ENCODE measurements around the gene ATR.

Gene ATR

DNA sequence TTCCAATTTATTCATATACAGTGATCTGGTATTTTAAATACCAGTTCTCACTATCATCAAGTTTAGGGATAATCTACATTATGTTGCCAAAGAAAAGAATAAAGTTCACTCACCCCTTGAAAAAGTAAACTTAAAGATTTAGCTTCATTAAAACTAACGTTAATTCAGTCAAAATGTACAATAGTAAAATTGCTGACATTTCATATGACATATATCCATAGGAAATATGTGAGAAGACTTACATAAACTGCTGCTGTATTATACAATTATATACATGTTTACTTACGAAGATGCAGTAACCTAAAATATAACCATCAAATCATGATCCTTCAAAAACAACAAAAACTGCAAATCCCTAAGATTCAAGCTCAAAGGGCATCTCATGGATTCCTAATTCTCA lies 44.0 kb downstream of the ATR start:
- in situ Hi-C loops (cut with MboI; ENCODE audit: low sequenced_read_pairs): no loop called here

DNA sequence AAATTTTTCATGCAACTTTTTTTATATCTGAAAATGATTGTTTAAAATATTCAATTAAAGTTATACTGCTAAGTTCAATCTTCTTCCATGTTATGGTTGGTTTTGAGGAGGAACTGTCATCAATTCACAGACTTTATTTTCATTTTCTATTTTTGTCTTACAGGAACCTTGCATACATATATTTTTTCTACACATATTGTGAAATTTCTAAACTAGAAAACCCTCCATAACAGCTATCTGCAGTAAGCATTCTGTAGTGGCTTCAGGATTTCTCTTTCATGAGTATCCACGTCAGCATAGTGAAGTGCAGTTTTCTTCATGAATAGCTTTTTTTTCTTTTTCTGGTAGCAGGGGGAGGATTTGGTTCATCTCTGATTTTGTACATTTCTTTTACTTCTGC lies 48.2 kb downstream of the ATR start:
- in situ Hi-C loops (cut with MboI; ENCODE audit: low sequenced_read_pairs): no loop called here

DNA sequence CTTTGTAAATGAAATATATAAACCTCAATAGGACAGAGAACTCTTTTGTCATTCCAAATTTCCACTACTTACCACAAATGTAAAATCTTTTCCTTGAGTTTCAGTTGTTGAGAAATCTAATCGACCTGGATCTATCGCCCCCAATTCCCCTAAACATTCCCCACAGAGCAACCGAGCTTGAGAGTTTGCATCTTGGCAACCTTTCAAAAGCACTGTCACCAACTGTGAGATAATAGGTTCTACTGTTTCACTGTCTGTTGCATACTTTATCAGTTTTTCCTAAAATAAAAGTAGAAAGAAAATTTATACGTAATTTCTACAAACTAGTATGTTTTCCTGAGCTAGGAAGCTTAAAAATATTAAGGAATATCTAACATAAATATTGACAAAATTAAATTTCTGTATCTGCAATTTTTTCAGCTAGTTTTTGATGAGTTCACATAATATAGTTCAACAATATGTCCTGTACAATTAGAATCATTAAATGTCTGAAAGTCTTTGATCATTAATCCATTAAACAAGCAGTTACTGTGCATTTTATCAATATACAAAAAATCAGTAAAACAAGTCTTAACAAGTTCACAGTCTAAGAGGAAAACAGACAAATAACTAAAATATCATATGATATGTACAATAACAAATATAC lies 54.5 kb downstream of the ATR start:
- in situ Hi-C loops (cut with MboI; ENCODE audit: low sequenced_read_pairs): no loop called here

DNA sequence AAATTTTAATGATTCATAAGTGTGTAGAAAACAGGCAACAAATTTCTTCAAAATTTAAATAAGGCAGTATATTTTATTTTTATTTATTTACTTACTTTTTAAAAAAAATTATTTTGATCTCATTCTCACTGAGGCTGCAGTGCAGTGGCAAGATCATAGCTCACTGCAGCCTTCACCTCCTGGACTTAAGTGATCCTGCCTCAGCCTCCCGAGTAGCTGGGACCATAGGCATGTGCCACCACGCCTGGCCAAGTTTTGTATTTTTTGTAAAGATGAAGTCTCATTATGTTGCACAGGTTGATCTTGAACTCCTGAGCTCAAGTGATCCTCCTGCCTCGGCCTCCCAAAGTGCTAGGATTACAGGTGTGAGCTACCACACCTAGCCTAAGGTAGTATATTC lies 69.5 kb downstream of the ATR start:
- in situ Hi-C loops (cut with MboI; ENCODE audit: low sequenced_read_pairs): no loop called here

DNA sequence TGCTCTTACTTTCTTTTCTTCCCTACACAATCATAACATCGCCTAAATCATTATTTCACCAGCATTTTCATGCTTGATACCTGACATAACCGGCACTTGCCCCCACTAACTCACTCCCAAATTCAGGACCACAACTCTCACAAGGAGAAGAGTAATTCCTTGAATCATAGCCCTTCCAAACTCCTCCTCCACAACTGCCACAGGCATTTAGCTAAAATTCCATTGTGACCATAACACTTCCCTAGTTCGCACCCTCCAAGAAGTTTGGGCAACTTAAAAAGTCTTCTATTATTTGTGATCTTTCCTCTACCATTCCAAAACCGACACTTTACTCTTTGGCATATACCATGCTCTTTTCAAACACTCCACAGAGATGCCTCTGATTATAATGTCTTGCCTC lies 71.3 kb downstream of the ATR start:
- in situ Hi-C loops (cut with MboI; ENCODE audit: low sequenced_read_pairs): no loop called here

DNA sequence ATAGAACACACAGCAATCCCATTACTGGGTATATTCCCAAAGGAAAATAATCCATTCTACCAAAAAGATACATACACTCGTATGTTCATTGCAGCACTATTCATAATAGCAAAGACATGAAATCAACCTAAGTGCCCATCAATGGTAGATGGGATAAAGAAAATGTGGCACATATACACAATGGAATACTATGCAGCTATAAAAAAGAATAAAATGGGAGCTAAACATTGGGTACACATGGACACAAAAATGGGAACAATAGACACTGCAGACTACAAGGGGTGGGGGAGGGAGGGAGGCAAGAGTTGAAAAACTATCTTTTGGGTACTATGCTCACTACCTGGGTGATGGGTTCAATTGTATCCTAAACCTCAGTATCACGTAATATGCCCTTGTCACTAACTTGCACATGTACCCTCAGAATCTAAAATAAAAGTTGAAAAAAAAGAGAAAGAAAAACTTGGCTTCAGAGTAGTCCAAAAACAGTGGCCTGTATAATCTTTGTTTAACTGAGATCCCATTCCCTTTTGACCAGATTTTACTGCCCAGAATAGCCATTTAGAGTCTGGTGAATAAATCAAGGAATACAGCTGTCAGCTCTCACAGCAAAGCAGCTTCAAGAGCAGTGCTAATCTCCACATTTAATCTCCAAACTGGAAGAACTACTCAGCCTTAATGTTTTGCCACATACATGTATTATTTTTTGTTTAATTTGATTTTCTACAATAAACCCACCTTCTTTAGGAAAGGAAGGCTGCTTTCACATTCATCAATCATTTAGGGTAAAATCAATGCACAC lies 76.1 kb downstream of the ATR start:
- in situ Hi-C loops (cut with MboI; ENCODE audit: low sequenced_read_pairs): no loop called here

DNA sequence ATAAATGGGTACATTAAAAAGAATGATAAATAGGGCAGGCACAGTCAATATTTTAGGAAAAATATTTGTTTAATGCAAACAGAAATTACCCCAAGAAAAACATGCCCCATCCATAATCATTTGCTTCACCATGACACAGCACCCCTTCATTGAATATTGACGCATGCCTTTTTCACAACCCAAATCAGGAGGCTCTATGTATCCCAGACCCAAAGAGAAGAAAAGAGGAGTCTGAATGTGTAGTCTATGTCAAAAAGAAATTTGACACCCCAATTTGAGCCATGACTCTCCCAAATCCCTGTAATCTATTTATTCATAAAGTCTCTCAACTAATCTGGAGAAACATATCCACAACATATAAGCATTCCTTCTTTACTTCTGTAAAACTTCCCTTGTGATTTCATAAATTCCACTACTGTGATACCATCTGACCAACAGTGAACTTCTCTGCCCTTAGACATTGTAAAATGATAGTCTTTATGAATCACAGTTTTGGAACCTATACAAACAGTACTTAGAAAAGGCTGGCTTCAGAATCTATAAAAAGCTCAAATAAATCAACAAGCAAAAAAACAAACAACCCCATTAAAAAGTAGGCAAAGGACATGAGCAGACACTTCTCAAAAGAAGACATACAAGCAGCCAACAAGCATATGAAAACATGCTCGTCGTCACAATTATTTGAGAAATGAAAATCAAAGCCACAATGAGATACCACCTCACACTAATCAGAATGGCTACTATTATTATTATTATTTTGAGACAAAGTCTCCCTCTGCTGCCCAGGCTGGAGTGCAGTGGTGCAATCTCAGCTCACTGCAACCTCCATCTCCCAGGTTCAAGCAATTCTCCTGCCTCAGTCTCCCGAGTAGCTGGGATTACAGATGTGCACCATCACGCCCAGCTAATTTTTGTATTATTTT lies 77.3 kb downstream of the ATR start:
- in situ Hi-C loops (cut with MboI; ENCODE audit: low sequenced_read_pairs): no loop called here

DNA sequence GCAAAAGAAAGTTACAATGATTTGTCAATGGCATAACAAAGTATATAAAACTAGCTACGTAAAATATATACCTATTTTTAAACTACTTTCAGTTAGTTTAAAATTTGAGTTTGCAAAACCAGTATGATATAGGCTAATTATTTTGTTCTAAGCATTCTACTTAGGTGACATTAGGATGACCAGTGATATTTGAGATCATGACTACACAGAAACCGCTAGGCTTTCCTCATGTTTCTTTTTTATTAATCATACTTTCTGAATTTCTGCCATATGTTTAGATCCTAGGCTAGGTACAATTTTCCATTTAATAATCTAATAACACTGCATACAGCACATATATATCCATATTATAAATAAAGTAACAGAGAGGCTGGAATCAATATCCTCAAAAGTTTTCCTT lies 78.3 kb downstream of the ATR start:
- in situ Hi-C loops (cut with MboI; ENCODE audit: low sequenced_read_pairs): no loop called here

DNA sequence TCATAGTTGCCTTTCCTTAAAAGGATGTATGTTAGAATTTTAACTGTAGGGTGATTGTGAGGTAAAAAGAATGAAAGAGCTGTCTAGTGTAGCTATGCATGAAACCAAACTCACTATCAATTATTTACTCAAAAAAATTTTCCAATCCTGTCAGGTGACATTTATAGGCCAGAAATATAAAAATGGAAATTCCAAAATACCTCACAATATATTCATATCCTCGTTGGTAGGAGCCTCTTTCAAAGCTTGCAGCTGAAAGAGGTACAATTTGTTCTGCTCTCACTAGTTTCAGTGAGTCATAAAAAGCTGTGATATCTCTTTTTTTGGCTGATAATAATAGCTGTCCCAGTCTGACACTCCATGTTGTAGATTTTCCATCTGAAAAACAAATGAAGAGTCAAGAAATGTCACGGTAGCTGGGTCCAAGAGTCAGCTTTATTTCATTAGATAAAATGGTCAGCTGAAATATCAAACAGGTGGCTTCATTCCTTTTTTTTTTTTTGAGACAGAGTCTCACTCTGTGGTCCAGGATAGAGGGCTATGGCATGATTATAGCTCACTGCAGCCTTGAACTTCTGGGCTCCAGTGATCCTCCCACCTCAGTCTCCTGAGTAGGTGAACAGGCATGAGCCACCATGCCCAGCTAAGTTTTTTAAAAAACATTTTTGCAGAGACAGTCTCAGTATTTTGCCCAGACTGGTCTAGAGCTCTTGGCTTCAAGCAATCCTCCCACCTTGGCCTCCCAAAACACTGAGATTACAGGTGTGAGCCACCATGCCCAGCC lies 79.9 kb downstream of the ATR start:
- in situ Hi-C loops (cut with MboI; ENCODE audit: low sequenced_read_pairs): no loop called here

DNA sequence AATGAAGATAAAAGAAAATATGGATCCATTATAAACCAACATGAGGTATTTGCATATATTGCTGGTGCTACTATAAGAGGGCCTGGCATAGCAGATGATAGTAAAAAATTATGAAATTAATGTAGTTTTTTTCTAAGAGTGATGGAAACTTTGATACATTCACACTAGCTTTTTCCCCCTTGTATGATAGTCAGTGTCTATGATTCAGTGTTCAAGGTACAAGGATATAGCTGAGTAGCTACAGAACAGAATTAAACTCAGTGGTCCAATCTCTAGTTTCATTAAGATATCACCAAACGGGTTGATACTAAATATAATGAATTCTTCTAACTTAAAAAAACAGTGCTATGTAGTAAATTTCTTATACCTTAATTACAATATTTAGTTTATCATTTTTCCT lies 80.8 kb downstream of the ATR start:
- in situ Hi-C loops (cut with MboI; ENCODE audit: low sequenced_read_pairs): no loop called here

DNA sequence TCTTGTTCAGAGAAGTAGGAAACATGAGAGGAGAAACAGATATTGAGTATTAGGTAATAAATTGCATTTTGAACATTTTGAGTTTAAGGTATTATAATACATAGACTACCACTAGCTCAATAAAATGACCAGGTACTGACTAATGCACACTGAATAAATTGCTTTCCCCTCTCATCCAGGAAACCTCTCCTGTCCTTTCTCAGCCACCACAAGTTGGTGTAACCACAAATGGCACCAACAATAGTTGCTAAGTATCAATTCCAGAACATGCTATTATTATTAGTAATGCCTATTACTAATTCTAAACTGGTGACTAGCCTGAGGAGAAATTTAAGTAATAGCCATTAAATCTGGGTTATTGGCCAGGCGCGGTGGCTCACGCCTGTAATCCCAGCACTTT lies 83.4 kb downstream of the ATR start:
- in situ Hi-C loops (cut with MboI; ENCODE audit: low sequenced_read_pairs): no loop called here

DNA sequence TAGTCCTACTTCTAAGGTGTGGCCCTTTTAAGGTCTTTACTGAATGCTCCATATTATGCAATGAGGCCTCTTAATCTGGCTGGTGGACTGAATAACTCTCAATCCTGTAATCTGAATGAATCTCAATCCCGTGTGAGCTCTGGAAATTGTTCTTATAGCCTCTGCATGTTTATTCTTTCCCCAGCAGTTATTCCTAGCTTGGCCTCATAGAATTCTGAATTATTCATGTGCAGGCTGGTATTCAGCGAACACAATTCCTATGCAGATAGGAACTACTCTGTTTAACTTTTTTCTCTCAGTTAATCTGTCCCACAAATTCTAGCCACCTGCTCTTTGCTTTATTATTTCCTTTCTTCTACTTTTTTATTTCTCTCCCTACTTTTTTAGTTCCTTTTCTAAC lies 86.3 kb downstream of the ATR start:
- in situ Hi-C loops (cut with MboI; ENCODE audit: low sequenced_read_pairs): no loop called here

DNA sequence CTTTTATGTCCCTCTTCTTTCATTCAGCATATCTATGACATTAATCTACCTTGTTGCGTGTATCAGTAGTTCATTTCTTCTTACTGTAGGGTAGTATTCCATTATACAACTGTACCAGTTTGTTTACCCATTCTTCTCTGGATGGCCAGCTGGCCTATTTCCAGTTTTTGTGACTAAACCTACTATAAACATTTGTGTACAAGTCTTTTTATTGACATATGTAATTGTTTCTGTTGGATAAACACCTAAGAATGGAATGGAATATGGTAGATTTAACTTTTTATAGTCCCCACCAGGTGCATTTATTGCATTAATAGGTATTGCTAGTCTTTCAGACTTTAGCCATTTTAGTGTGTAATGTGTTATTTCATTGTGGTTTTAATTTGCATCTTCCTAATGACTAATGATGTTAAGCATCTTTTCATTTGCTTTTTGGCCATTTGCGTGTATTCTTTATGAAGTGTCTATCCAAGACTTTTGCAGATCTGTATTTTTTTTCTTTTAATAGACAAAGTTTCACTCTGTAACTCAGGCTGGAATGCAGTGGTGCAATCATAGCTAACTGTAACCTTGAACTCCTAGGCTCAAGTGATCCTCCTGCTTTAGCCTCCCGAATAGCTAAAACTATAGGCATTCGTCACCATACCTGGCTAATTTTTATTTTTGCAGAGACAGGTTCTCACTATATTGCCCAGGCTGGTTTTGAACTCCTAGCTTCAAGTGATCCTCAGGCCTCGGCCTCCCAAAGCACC lies 88.8 kb downstream of the ATR start:
- in situ Hi-C loops (cut with MboI; ENCODE audit: low sequenced_read_pairs): no loop called here

DNA sequence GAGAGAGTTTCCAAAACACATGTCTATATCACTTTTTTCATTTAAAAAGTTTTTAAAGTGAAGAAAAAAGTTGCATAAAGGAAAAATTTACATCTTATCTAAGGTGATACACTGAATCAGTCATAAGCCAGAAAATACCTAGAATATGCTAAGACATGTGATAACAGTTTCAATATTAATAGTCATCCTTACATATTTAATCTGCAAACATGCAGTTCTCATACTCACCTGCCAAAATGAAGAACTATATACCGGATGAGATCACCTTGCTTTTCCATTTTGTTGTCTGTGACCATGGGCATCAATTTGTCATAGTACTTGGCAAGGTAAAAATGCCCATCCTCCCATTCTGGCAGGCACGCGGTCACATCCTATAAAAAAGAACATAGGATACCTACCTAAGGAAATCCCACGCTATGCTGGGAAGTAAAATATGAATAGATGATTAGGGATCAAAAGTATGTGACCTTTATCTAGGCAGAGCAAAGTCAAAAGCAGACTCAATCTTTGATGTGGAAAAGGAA lies 93.6 kb downstream of the ATR start:
- in situ Hi-C loops (cut with MboI; ENCODE audit: low sequenced_read_pairs): no loop called here

DNA sequence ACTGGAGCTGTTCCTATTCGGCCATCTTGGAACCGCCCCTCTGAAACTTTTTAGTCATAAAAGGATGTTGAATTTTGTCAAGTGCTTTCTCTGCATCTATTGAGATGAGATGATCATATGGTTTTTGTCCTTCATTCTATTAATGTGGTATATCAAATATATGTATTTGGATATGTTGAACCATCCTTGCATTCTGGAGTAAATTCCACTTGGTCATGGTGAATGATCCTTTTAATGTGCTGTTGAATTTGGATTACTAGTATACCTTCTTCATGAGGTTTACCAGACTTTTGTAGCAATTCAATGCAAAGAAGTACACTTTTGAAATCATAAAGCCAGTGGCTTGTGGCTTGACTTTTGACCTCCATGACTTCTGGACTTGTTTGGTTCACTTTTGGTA lies 97.3 kb downstream of the ATR start:
- in situ Hi-C loops (cut with MboI; ENCODE audit: low sequenced_read_pairs): no loop called here

DNA sequence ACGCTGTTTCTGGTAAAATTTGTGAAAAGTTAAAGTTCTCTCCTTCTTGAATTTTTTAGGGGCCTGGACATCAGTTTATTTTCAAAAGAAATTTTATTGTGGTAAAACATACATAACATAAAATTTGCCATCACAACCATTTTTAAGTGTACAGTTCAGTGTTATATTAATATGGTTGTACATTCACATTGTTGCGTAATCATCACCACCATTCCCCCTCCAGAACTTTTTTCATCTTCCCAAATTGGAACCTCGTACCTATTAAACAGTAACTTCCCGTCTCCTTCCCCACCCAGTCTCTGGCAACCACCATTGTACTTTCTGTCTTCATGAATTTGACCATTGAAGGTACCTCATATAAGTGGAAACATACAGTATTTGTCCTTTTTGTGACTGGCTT lies 107.7 kb downstream of the ATR start:
- in situ Hi-C loops (cut with MboI; ENCODE audit: low sequenced_read_pairs): no loop called here

DNA sequence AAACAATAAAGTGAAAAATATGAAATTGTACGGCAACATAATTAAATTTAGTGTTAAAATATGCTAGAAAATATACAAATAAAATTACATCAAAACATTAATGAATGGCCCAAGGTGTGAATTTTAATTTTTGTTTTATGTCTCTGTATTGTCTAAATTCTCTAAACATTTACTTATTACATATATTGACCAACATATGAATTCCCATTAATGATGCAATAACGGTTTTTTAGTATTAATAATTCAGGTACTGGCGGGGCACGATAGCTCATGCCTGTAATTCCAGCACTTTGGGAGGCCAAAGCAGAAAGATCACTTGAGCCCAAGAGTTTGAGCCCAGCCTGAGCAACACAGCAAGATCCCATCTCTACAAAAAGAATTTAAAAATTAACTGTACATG lies 110.1 kb downstream of the ATR start:
- in situ Hi-C loops (cut with MboI; ENCODE audit: low sequenced_read_pairs): no loop called here

DNA sequence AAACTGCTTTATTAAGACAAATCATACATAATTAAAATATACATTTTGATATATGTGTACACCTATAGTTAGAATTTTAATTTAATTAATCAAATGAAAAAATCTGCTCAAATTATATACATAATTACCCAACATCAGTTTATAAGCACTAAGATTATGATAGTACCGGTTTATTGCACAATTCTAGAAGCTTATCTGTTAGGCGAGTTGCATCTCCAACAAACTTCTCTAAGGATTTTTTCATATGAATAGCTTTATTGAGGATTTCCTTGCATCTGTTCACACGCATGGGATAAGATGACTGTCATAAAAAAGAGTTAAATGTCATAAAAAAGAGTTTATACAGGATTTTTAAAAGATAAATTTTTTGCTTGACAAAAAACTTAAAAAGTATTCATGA lies 110.8 kb downstream of the ATR start:
- in situ Hi-C loops (cut with MboI; ENCODE audit: low sequenced_read_pairs): no loop called here

DNA sequence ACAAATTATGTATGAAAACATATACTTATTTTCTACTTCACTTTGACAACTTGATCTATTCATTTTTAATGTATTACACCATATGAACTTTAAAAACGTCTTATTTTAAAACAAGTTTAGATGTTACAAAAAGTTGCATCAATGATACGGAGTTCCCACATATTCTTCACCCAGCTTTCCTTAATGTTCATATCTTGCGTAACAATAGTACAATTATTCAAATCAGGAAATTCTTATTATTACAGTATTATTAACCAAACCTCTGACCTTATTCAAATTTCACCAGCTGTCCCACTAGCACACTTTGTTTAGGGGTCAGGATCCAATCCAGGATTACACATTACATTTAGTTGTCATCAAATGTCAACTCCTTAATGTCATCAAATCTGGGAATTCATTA lies 117.8 kb downstream of the ATR start:
- in situ Hi-C loops (cut with MboI; ENCODE audit: low sequenced_read_pairs): no loop called here

DNA sequence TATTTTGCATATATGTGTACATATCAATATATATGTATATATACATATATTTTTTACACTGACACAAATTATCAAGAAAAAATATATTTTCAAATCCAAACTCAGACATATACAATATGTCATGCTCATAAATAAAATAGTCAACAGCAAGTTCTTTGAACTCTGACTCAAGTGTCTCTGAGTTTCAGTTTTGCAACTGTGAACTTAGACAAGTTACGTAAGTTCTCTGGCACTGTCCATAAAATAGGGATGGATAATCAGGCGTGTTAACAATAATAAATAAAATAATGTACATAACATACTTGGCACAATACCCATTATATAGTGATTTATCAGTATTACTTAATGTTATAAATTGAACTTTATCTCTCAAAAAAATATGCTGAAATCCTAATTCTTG lies 118.6 kb downstream of the ATR start:
- in situ Hi-C loops (cut with MboI; ENCODE audit: low sequenced_read_pairs): no loop called here
